GM18951 (cell line): ENCODE results near the gene STH.
"Not testable (repeated sequence)": the region's sequence is repeated elsewhere in the genome, so short reads cannot be mapped to it uniquely, and the experiment has no call there.

Experiments
- POLR2A ChIP-seq: IDR thresholded peaks from 4 replicates; pipeline ENCODE4 v1.6.1; 2011; ENCODE audit warnings: mild to moderate bottlenecking; ENCODE audit not compliant: insufficient read length, insufficient read depth; ENCODE audit errors: extremely low read depth
- in situ Hi-C: fragments of 300-500 bp; cut with MboI; formaldehyde crosslinking; loops from one replicate; pipeline ENCODE4 v1.12.0; 2022; ENCODE audit warnings: low sequenced_read_pairs, mixed read lengths, inconsistent platforms; ENCODE audit not compliant: unreplicated experiment

STH gene

GRCh38 chr17:46007461-46007965 lies 8.5 kb downstream of the STH start:
- no peak for TF ChIP-seq POLR2A
- in situ Hi-C loops = no loop called here

GRCh38 chr17:46008591-46008990 lies 9.5 kb downstream of the STH start:
- no peak for TF ChIP-seq POLR2A
- in situ Hi-C loops = no loop called here

GRCh38 chr17:46009681-46010596 lies 10.9 kb downstream of the STH start:
- no peak for TF ChIP-seq POLR2A
- in situ Hi-C loops = no loop called here

GRCh38 chr17:46010597-46011186 lies 11.6 kb downstream of the STH start:
- no peak for TF ChIP-seq POLR2A
- in situ Hi-C loops = no loop called here

GRCh38 chr17:46011711-46012505 lies 12.9 kb downstream of the STH start:
- in situ Hi-C loops = no loop called here
- no peak for TF ChIP-seq POLR2A

GRCh38 chr17:46012506-46013079 lies 13.5 kb downstream of the STH start:
- in situ Hi-C loops = no loop called here
- no peak for TF ChIP-seq POLR2A

GRCh38 chr17:46013127-46013501 lies 14.1 kb downstream of the STH start:
- in situ Hi-C loops = no loop called here
- no peak for TF ChIP-seq POLR2A

GRCh38 chr17:46013502-46014165 lies 14.6 kb downstream of the STH start:
- in situ Hi-C loops = no loop called here
- no peak for TF ChIP-seq POLR2A

GRCh38 chr17:46019408-46019925 lies 20.4 kb downstream of the STH start:
- in situ Hi-C loops = not testable (repeated sequence)

- no peak for TF ChIP-seq POLR2A
- in situ Hi-C loops = no loop called here
Observed at GRCh38 chr17:46020023-46020761, 21.1 kb downstream of the STH start.

GRCh38 chr17:46020998-46021397 lies 21.9 kb downstream of the STH start:
- in situ Hi-C loops = no loop called here

GRCh38 chr17:46023366-46023765 lies 24.3 kb downstream of the STH start:
- in situ Hi-C loops = not testable (repeated sequence)

More at GRCh38 chr17:46020998-46021397, 21.9 kb downstream of the STH start:
- no peak for TF ChIP-seq POLR2A
